Activated CD4-positive, alpha-beta T cell treated with anti-CD3 and anti-CD28 coated beads, Interleukin-2, Interleukin-6, amounts not matched to agents 100 ng/mL and 50 ng/mL, durations not matched to agents 16 hours and 8 hours (primary cell): Measurements from ENCODE around the gene DTNA.
"Not testable (repeated sequence)": the region's sequence is repeated elsewhere in the genome, so short reads cannot be mapped to it uniquely, and the experiment has no call there.

Source experiments
- DNase-seq: peaks from one replicate; pipeline ENCODE4 v3.0.0-alpha.2; 2020

The DTNA gene

GRCh38 chr18:34864836-34865497 lies 154.9 kb downstream of the DTNA start:
- no peak for DNase-seq

DNA sequence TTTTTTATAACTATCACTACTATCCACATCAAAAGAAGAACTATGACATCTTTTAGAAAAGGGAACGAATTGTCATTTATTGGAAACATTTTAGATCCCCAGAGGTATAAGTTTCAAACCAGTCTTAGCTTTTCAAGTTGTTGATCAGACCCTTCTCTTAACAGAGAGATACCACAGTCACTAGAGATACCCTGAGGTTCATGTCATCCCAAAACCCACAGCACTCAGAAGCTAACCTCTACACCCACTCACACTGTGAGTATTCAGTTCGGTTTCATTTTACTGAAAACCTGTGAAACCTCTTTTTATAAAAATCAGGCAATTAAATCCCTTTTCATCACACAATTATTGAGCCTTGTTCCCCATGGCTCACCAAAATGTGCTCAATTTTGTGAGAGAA lies 156.2 kb downstream of the DTNA start:
- DNase-seq = peak; percentile 39

GRCh38 chr18:34866739-34867138 lies 156.6 kb downstream of the DTNA start:
- no peak for DNase-seq

DNA sequence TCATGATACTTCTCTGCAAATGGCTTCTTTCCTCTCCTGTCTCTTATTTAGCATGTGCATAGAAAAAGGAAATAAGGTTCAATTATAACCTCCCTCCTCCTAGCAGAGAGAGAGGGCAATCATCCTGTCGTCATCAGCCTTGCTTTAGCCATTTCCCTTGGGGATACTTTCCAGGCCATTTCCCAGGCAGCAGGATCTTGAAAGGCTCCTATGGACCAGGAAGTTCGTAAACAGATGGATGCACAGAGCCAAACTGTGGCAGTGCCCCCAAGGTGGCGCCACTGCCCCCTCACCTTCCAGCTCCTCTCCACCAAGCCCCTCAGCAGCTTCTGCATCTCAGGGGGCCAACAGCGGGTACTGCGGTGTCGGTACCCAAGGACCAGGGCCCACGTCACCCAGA lies 157.4 kb downstream of the DTNA start:
- no peak for DNase-seq

DNA sequence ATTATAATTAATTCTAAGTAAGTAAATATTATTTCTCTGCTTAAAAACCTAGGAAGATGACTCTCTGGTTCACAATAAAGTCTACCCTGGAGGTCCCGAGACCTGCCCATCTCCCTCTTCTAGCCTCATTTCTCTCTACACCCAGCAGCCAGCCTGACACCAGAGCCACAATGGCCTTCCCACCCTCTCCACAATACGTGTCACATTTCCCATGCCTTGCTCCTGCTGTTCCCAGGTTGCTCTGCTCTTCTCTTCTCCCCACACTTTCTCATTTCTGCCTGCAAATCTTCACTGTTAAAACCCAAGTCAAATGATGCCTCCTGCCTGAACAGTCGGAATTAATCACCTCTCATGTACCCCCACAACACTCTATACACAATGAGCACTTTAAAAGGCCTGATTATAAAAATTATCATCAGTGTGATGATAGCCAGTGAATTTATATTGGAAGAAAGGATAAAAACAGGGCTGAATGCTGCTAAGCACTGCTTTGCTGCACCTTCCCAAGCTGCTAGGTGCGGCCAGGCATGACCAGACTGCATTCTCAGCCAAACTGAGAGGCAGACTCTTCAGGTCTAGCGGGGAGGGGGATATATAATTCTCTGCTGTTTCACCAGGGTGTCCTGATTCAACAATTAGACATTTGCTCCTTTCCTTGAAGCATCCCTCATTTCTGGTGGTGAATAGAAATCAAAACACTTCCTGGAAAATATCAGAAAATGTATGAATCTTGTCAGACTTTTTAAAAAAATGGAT lies 160.6 kb downstream of the DTNA start:
- no peak for DNase-seq

GRCh38 chr18:34871435-34871834 lies 161.3 kb downstream of the DTNA start:
- no peak for DNase-seq

- DNase-seq = no peak
These were observed 162.0 kb downstream of the DTNA start for GRCh38 chr18:34872066-34872465.

- no peak for DNase-seq
These were observed 164.0 kb downstream of the DTNA start for GRCh38 chr18:34873986-34874580.

DNA sequence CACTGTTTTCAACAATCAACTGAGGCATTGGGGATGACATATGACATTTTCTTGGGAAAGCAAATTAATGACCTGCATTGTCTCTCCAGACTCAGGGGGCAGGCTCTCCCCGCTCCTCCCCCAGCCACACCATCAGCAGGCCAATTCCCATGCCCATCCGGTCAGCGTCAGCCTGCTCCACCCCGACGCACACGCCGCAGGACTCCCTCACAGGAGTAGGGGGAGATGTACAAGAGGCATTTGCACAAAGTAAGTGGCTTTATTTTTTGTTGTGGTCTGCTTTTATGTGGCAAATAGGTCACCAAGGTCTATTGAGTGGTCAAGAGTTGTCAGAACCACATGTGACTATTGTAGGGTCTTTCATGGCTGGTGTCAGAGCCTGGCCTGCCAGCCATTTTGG lies 165.1 kb downstream of the DTNA start:
- no peak for DNase-seq

GRCh38 chr18:34880403-34880802 lies 170.3 kb downstream of the DTNA start:
- DNase-seq = no peak

- no peak for DNase-seq
These were observed 171.1 kb downstream of the DTNA start for GRCh38 chr18:34880882-34881834.

GRCh38 chr18:34884436-34884835 lies 174.3 kb downstream of the DTNA start:
- DNase-seq = no peak

DNA sequence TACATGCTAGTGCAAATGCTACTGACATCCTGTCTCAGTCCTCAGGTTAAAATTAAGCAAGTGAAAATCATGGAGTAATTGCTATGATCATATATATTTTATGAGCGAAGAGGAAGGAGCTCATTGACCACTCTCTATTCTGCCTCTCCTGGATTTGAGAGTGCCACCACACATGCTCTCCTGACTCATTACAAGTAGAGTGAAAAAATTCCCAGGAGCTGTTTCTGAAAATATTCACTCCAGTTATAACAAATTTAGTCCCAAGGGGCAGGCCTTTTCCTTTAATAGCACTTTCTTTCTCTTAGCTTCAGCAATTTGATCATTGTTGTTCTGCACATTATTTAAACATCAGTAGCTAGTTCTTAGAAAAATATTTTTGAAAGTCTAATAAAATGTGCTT lies 176.1 kb downstream of the DTNA start:
- DNase-seq = no peak

DNA sequence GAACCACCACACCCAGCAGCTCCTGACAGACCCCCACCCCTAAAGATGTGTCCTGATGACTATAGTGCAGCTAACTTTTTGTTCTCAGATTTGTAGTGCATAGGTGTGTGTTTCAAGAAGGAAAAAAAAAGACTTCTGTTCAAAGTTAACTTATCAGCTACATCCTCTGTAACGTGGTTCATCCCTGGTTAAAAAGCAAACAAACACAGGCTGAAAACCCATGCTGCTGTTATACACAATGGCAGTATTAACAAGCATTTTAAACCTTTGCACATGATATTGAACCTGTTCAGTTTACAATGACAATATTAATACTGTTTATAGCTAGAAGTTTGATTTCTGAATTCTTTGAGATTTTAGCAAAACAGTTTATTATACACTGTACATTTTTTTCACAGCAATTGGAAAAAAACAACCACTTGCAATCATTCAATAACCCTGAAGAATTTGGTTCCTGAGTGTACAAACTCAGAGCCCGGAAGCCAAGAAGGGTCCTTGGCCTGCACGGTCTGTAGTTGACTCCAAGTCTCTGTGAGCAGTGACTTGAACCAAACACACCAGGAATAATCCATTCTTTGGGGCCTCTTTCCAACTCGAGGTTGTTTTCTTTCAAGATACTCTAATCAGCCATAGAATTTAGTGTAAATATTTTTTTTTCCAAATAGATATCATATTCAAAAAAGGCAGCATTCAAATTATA lies 177.9 kb downstream of the DTNA start:
- no peak for DNase-seq

- DNase-seq = no peak
These were observed 180.5 kb downstream of the DTNA start for GRCh38 chr18:34890486-34891085.

DNA sequence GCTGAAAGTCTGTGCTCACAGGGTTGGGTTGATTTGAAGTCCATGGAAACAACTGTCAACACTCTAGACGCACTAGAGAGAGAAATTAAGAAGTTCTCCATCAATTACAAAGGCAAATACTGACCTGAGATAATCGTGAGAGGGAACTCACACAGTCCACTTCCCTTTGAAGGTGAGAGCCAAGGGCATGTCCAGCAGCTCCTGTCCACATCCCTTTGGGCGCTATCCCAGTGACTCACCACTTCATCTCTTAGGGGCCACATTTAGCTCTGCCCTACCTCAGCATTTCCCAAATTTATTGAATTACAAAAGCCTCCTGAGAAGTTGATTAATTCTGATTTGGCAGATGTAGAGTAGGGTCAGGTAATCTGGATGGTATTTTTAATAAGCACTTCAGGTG lies 182.3 kb downstream of the DTNA start:
- DNase-seq = no peak

GRCh38 chr18:34893239-34893638 lies 183.1 kb downstream of the DTNA start:
- DNase-seq = no peak

DNA sequence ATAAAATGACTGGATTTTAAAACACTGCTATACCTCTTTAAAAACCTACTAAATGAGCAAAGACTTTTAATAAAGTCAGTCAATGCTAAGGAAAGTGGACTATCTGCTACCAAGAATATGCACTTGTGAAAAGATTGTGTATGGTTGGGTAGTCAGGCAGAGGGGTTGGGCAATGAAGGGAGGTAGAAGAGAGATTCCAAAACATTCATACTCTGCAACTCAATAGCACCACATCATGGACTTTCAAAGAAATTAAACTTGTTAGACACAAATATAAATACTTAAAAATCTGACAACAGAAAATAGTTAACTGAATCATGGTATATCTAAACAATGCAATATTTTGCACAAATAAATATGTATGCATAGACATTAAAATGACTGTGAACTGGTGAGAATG lies 191.2 kb downstream of the DTNA start:
- DNase-seq = no peak

DNA sequence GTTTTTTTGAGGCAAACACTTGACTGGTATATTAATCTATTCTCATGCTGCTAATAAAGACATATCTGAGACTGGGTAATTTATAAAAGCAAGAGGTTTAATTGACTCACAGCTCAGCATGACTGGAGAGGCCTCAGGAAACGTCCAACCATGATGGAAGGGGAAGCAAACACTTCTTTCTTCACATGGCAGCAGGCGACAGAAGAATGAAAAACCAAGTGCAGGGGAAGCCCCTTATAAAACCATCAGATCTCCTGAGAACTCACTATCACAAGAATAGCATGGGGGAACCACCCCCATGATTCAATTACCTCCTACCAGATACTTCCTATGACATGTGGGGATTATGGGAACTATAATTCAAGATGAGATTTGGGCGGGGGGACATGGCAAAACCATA lies 194.9 kb downstream of the DTNA start:
- DNase-seq = no peak

GRCh38 chr18:34906985-34907384 lies 196.9 kb downstream of the DTNA start:
- not testable (repeated sequence) for DNase-seq

DNA sequence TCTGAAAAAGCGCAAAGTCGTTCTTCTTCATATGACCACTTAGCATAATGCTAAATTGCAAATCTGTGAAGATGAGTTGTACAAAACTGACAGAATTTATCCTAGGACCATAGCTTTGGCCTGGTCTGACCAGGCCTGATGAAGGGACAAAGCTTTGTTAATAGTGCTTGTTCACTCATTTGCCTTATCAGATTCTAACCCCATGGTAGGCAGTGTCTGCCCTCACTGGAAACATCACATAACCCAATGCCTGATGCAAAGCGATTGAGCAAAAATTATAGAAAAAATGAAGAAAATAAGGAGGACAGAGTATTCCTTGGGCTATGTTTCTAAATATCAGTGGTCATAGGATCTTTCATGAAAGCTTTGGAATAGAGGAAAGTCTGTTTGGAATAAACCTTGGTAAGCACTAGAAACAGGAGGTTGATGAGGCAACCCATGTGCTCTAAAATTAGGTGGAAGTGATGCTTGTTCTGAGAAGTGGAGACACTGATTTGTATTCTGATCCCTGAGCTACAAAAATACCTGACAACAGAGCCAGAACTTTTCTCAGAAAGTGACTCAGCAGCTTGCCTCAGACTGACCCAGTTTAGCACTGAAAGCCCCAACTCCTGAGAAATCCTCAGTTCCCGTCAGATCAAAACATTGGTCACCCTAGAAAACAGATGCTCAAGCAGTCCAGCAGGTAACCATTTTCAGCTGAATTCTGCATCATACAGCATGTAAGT lies 199.7 kb downstream of the DTNA start:
- no peak for DNase-seq
